B cell (primary cell): ENCODE data around the gene RAP1GDS1. TPM values are rescaled to one million over a fixed set of nuclear protein-coding genes. Genes with fewer than 3 reads are reported as not detected.
A peak's percentile ranks its signal among the peaks of the same experiment; 100 is the strongest.

Experiments
- ATAC-seq: fragments of 200-7000 bp; cut with Tn5 transposase; one replicate; pipeline ENCODE4 v1.10.0; 2021; ENCODE audit warnings: low read depth, mild to moderate bottlenecking, moderate number of reproducible peaks, moderate library complexity
- CTCF ChIA-PET: fragments of 350-600 bp; sonication (Branson Sonifier 250); formaldehyde crosslinking; loops from one replicate; lab custom pipeline; 2021; ENCODE audit warnings: antibody characterized with exemption, inconsistent platforms; lab: Charles Lee
- POLR2A ChIA-PET: fragments of 350-600 bp; sonication (Branson Sonifier 250); formaldehyde crosslinking; loops from one replicate; lab custom pipeline; 2021; ENCODE audit warnings: antibody characterized with exemption; lab: Charles Lee
- DNase-seq: peaks from one replicate; pipeline ENCODE4 v3.0.0; 2013
- H2AFZ ChIP-seq: 2 replicates; pipeline ENCODE4 v1.6.1; 2012; ENCODE audit warnings: mild to moderate bottlenecking, low read depth, low read length; ENCODE audit not compliant: insufficient read depth, poor library complexity, severe bottlenecking
- H3K27ac ChIP-seq, 2 donors: 1 replicate in 1 of 2; 2 replicates in 1 of 2; pipeline ENCODE4 v1.5.1; 2012 to 2013; ENCODE audit warnings: low read length in 2 of 2, mild to moderate bottlenecking in 2 of 2, moderate library complexity in 1 of 2
- H3K27me3 ChIP-seq, 4 experiments: fragments of 200-600 bp in 1 of 4; sonication (generic) in 1 of 4; replicated peaks in 1 of 4; 1 replicate in 2 of 4; 2 replicates in 2 of 4; pipeline versions ENCODE4 v1.6.1 to v1.7.0; 2013 to 2016; ENCODE audit warnings: low read length in 3 of 4, mild to moderate bottlenecking in 2 of 4, mixed read lengths in 1 of 4, moderate library complexity in 1 of 4; ENCODE audit not compliant: insufficient read depth in 4 of 4, control insufficient read depth in 3 of 4; ENCODE audit errors: control extremely low read depth in 1 of 4
- H3K36me3 ChIP-seq, 2 experiments: replicated peaks in 1 of 2; 1 replicate in 1 of 2; 2 replicates in 1 of 2; pipeline versions ENCODE4 v1.6.1 to v1.7.1; 2013; ENCODE audit warnings: low read length in 1 of 2; ENCODE audit not compliant: insufficient read depth in 2 of 2, control insufficient read depth in 1 of 2; ENCODE audit errors: control extremely low read depth in 1 of 2, extremely low read depth in 1 of 2
- H3K4me1 ChIP-seq, 2 donors: fragments of 200-600 bp in 1 of 2; sonication (generic) in 1 of 2; 1 replicate in 1 of 2; 2 replicates in 1 of 2; pipeline versions ENCODE4 v1.5.1 to v1.6.1; 2013 to 2017; ENCODE audit warnings: low read length in 2 of 2; ENCODE audit not compliant: control insufficient read depth in 2 of 2, insufficient read depth in 2 of 2
- H3K4me2 ChIP-seq: replicated peaks from 2 replicates; pipeline ENCODE3; 2012; ENCODE audit warnings: mild to moderate bottlenecking, low read depth, low read length; ENCODE audit not compliant: poor library complexity, severe bottlenecking
- H3K4me3 ChIP-seq, 5 experiments: fragments of 200-600 bp in 1 of 5; sonication (generic) in 1 of 5; 1 replicate in 3 of 5; 2 replicates in 2 of 5; pipeline versions ENCODE4 v1.5.1 to v1.7.0; 2011 to 2016; ENCODE audit warnings: low read length in 4 of 5, mild to moderate bottlenecking in 4 of 5, low read depth in 2 of 5, control low read depth in 1 of 5, moderate library complexity in 1 of 5; ENCODE audit not compliant: insufficient read depth in 1 of 5; ENCODE audit errors: control extremely low read depth in 1 of 5, extremely low read depth in 1 of 5
- H3K79me2 ChIP-seq: fragments of 200-600 bp; sonication (generic); one replicate; pipeline ENCODE4 v1.6.0; 2016; ENCODE audit warnings: low read length; ENCODE audit not compliant: control insufficient read depth, insufficient read depth
- H3K9ac ChIP-seq: fragments of 200-600 bp; sonication (generic); 2 replicates; pipeline ENCODE4 v1.6.1; 2017; ENCODE audit warnings: mild to moderate bottlenecking, low read length, moderate library complexity
- H3K9me3 ChIP-seq, 3 donors: one replicate each; pipeline versions ENCODE4 v1.6.1 to v1.7.1; 2013; ENCODE audit warnings: low read length in 2 of 3; ENCODE audit not compliant: control insufficient read depth in 2 of 3, insufficient read depth in 1 of 3; ENCODE audit errors: control extremely low read depth in 1 of 3
- H4K20me1 ChIP-seq: 2 replicates; pipeline ENCODE4 v1.6.0; 2012; ENCODE audit warnings: mild to moderate bottlenecking, low read length; ENCODE audit not compliant: insufficient read depth, control insufficient read depth, poor library complexity, severe bottlenecking
- H3K27ac Mint-ChIP-seq: one replicate; pipeline ENCODE4 v1.8.0; 2021; ENCODE audit warnings: mixed read lengths
- H3K27me3 Mint-ChIP-seq: one replicate; pipeline ENCODE4 v1.8.0; 2021; ENCODE audit warnings: mixed read lengths
- H3K4me1 Mint-ChIP-seq: one replicate; pipeline ENCODE4 v1.8.0; 2021; ENCODE audit warnings: mixed read lengths
- H3K4me3 Mint-ChIP-seq: one replicate; pipeline ENCODE4 v1.8.0; 2021; ENCODE audit warnings: mixed read lengths
- H3K9me3 Mint-ChIP-seq: one replicate; pipeline ENCODE4 v1.8.0; 2022; ENCODE audit warnings: mixed read lengths; ENCODE audit not compliant: insufficient read depth
- CTCF ChIP-seq: fragments of 200-600 bp; IDR thresholded peaks from one replicate; pipeline ENCODE4 v1.8.0; 2022; ENCODE audit warnings: antibody characterized with exemption, mild to moderate bottlenecking
- EZH2 ChIP-seq: IDR thresholded peaks from 2 replicates; pipeline ENCODE4 v1.6.1; 2012; ENCODE audit warnings: borderline replicate concordance, low read depth, mild to moderate bottlenecking, moderate library complexity, low read length; ENCODE audit not compliant: insufficient read depth, poor library complexity, severe bottlenecking
- WGBS: methylation state at CpG from one replicate; pipeline ENCODE4 v1.1.5; 2013; ENCODE audit warnings: missing lambda C conversion rate; ENCODE audit not compliant: insufficient coverage; 5-methylcytosine and 5-hydroxymethylcytosine counted together
- intact Hi-C: fragments of 100-400 bp; cut with micrococcal nuclease; formaldehyde crosslinking; loops from one replicate; pipeline ENCODE4 v1.10.0; 2022
- polyA plus RNA-seq: library from polyadenylated mRNA; depleted of rRNA; stranded (reverse); fragments of >200 nt; gene quantifications from 2 replicates; pipeline ENCODE4 v1.2.3, GENCODE V29; 2012
- total RNA-seq, 2 donors: library from RNA; stranded (reverse); fragments of 120-200 nt in 1 of 2; gene quantifications; 1 replicate in 1 of 2; 2 replicates in 1 of 2; pipeline versions ENCODE4 v1.2.3 to v1.2.4, GENCODE V29; 2013 to 2022

RAP1GDS1 gene
- total and polyA plus RNA-seq, 2 donors (not counting 1 experiment from before 2014, with no cell fraction given), result 23.6 to 66.3 TPM

GRCh38 chr4:98261405-98262291 is 464 bp downstream of the RAP1GDS1 start:
- intact Hi-C loops, result loop anchor here (1.0 to 5.0 kb wide), 8 partner anchors 58 to 1686 kb away; partner anchors contain the start of genes ADH5, DNAJB14, METAP1 and TRMT10A
- Mint-ChIP-seq H3K27me3 (no peaks in the 10 kb centered on the region), H3K4me1 (peaks cover 41% of the 10 kb centered on the region), H3K27ac (peak overlapping the region; percentile 95), H3K9me3 (no peaks in the 10 kb centered on the region), H3K4me3 (peak overlapping the region; percentile 97)
- peak overlapping the region; percentile 91 for H3K9ac ChIP-seq
- TF ChIP-seq EZH2 (no peak), CTCF (no peak)
- H3K4me2 ChIP-seq, result peak overlapping the region; percentile 98
- WGBS, result under 1% methylated on average over 72 of the region's 78 CpGs
- ATAC-seq (peak; percentile 5), DNase-seq (no peak)
- peaks cover 18 to 25% of the 10 kb centered on the region in 2 donors for H3K4me1 ChIP-seq
- no peaks in the 10 kb centered on the region for H3K9me3 ChIP-seq
- H3K36me3 ChIP-seq, result no peaks in the 10 kb centered on the region
- no peaks in the 10 kb centered on the region for H3K27me3 ChIP-seq
- H3K4me3 ChIP-seq, result peak overlapping the region; percentile 54 to 98 (median 95)
- H4K20me1 ChIP-seq, result peaks cover 5% of the 10 kb centered on the region
- peak overlapping the region; percentile 92 for H2AFZ ChIP-seq
- peaks cover 67% of the 10 kb centered on the region for H3K79me2 ChIP-seq
- ChIA-PET CTCF (interaction anchor here (0.6 to 2.5 kb wide), 10 partner anchors 20 to 734 kb away, joined by 3 to 16 read pairs (median 4); partner anchors contain the start of genes METAP1 and STPG2), POLR2A (interaction anchor here (0.6 to 2.4 kb wide), 12 partner anchors 13 to 733 kb away, joined by 3 to 12 read pairs (median 5); partner anchors contain the start of genes EIF4E, METAP1, STPG2 and TSPAN5)
- peak overlapping the region; percentile 15 to 78 for H3K27ac ChIP-seq
